HUES6 (cell line): ENCODE measurements around the gene ACAN.
A peak's percentile ranks its signal among the peaks of the same experiment; 100 is the strongest.

ENCODE experiments used
- H3K27ac ChIP-seq: 2 replicates; pipeline ENCODE4 v1.7.0; 2013; ENCODE audit warnings: low read depth, mild to moderate bottlenecking, low read length, inconsistent platforms
- H3K27me3 ChIP-seq: 2 replicates; pipeline ENCODE4 v1.6.1; 2013; ENCODE audit warnings: low read length; ENCODE audit not compliant: control insufficient read depth, insufficient read depth
- H3K36me3 ChIP-seq: 2 replicates; pipeline ENCODE4 v1.6.1; 2013; ENCODE audit warnings: low read length; ENCODE audit not compliant: control insufficient read depth, insufficient read depth
- H3K4me1 ChIP-seq: 2 replicates; pipeline ENCODE4 v1.6.1; 2013; ENCODE audit warnings: low read length; ENCODE audit not compliant: control insufficient read depth, insufficient read depth
- H3K4me3 ChIP-seq: 2 replicates; pipeline ENCODE4 v1.5.1; 2013; ENCODE audit warnings: low read depth, low read length
- H3K9ac ChIP-seq: one replicate; pipeline ENCODE4 v1.6.1; 2013; ENCODE audit warnings: mild to moderate bottlenecking, low read length
- H3K9me3 ChIP-seq: 2 replicates; pipeline ENCODE4 v1.6.1; 2013; ENCODE audit warnings: low read depth, low read length; ENCODE audit not compliant: control insufficient read depth, insufficient read depth

Gene ACAN

GRCh38 chr15:88802250-88802990 is 816 bp upstream of the ACAN start:
- peaks cover 88% of the 10 kb centered on the region for H3K27me3 ChIP-seq
- H3K27ac ChIP-seq: no peak overlapping the region
- H3K4me3 ChIP-seq: peak overlapping the region; percentile 83

GRCh38 chr15:88802991-88803240 is 320 bp upstream of the ACAN start:
- Histone ChIP-seq H3K27me3 (peaks cover 84% of the 10 kb centered on the region), H3K9me3 (no peaks in the 10 kb centered on the region), H3K36me3 (no peaks in the 10 kb centered on the region), H3K4me1 (peaks cover 11% of the 10 kb centered on the region), H3K27ac (no peak overlapping the region), H3K4me3 (peak overlapping the region; percentile 83), H3K9ac (peak overlapping the region; percentile 56)

More at GRCh38 chr15:88802250-88802990, 816 bp upstream of the ACAN start:
- Histone ChIP-seq H3K36me3 (no peaks in the 10 kb centered on the region), H3K4me1 (peaks cover 11% of the 10 kb centered on the region), H3K9ac (peak overlapping the region; percentile 56), H3K9me3 (no peaks in the 10 kb centered on the region)

DNA sequence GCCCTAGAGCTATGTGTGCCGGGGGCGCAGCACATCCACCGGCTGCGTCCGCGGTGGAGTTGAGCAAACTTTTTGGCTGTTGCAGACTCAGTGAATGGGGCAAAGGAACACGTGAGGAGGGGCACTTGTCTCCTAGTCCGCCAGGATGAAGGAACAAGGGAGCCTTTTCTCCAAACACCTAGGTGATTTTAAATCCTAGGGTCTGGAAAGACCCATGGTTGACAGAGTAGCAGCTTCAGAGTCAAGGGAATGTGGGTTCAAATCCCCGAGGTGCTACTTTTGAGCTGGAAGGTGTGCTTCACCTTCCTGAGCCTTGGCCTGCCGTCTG is 648 bp downstream of the ACAN start:
- no peaks in the 10 kb centered on the region for H3K36me3 ChIP-seq
- no peak overlapping the region for H3K27ac ChIP-seq
- peak overlapping the region; percentile 83 for H3K4me3 ChIP-seq
- peaks cover 11% of the 10 kb centered on the region for H3K4me1 ChIP-seq
- H3K9ac ChIP-seq: peak overlapping the region; percentile 44
- peaks cover 74% of the 10 kb centered on the region for H3K27me3 ChIP-seq
- no peaks in the 10 kb centered on the region for H3K9me3 ChIP-seq

DNA sequence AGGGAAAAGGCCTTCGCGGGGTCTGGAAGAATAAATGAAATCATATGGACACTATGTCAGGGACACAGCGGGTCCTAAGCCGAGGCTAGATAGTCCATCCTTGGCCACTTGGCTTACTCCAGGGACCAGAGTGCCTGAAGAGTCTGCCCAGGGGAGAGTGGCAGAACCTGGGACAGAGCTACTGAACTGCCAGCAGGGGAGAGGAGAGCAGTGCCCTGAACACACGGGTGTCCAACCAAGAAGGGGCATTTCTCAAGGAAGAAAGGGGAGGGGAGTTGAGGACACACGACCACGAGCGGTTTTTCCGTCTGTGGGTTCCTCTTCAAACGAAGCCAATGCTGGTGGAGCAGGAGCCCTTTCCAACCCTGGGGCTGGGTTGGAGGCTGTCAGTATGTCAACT is 1.0 kb downstream of the ACAN start:
- H3K4me1 ChIP-seq: peaks cover 11% of the 10 kb centered on the region
- no peak overlapping the region for H3K9ac ChIP-seq
- H3K4me3 ChIP-seq: peak overlapping the region; percentile 83
- no peaks in the 10 kb centered on the region for H3K9me3 ChIP-seq
- peaks cover 71% of the 10 kb centered on the region for H3K27me3 ChIP-seq
- no peak overlapping the region for H3K27ac ChIP-seq
- no peaks in the 10 kb centered on the region for H3K36me3 ChIP-seq

- Histone ChIP-seq H3K9me3 (no peaks in the 10 kb centered on the region), H3K4me3 (no peak overlapping the region), H3K27me3 (peaks cover 61% of the 10 kb centered on the region), H3K27ac (no peak overlapping the region), H3K4me1 (peaks cover 13% of the 10 kb centered on the region), H3K36me3 (no peaks in the 10 kb centered on the region), H3K9ac (no peak overlapping the region)
Measured at GRCh38 chr15:88805031-88805780, 2.0 kb downstream of the ACAN start.

DNA sequence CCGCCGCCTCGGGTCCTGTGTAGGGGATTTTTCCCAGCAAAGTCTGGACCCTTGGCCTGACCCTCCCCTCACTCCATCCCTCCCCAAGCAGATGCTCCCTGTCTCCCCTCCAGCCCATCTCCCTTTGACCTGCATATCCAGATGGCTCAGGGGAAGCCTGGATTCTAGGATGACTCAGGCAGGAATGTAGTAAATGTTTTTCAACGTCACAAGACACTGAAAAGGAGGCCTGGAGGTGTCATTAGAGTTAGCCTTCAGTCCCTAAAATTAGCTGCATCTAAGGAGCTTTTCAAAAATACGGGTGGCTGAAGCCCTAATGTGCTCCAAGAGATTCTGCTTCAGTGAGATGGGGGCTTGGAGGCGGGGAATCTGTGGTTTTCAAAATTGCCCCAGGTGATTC is 7.2 kb downstream of the ACAN start:
- Histone ChIP-seq H3K36me3 (no peaks in the 10 kb centered on the region), H3K9me3 (no peaks in the 10 kb centered on the region), H3K9ac (no peak overlapping the region), H3K4me1 (peaks cover 18% of the 10 kb centered on the region), H3K27ac (no peak overlapping the region), H3K4me3 (no peak overlapping the region), H3K27me3 (peaks cover 12% of the 10 kb centered on the region)

DNA sequence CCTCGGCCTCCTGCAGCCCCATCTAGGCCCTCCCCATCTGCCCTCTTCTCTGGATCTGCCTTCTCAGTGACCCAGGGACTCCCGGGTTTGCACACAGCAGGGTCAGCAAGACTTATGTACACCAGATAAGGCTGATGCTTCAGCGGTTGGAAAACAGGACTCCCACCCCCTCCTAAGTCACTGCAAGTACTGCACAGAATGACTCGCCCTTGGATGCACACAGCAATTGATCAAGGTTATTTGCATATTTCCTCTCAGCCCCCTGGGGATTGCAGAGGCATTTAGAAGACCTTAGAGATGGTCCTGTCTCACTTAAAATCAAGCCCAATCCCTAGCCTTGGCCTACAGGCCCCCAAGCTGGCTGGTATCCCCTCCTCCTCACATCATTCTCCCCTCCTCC is 8.9 kb downstream of the ACAN start:
- Histone ChIP-seq H3K27me3 (no peaks in the 10 kb centered on the region), H3K9ac (no peak overlapping the region), H3K4me3 (no peak overlapping the region), H3K4me1 (peaks cover 18% of the 10 kb centered on the region), H3K9me3 (no peaks in the 10 kb centered on the region), H3K27ac (no peak overlapping the region), H3K36me3 (no peaks in the 10 kb centered on the region)

- H3K36me3 ChIP-seq: no peaks in the 10 kb centered on the region
- H3K27me3 ChIP-seq: no peaks in the 10 kb centered on the region
- H3K4me3 ChIP-seq: no peak overlapping the region
- H3K4me1 ChIP-seq: peaks cover 18% of the 10 kb centered on the region
- no peak overlapping the region for H3K9ac ChIP-seq
- no peaks in the 10 kb centered on the region for H3K9me3 ChIP-seq
- no peak overlapping the region for H3K27ac ChIP-seq
Measured at GRCh38 chr15:88813960-88814359, 10.7 kb downstream of the ACAN start.

DNA sequence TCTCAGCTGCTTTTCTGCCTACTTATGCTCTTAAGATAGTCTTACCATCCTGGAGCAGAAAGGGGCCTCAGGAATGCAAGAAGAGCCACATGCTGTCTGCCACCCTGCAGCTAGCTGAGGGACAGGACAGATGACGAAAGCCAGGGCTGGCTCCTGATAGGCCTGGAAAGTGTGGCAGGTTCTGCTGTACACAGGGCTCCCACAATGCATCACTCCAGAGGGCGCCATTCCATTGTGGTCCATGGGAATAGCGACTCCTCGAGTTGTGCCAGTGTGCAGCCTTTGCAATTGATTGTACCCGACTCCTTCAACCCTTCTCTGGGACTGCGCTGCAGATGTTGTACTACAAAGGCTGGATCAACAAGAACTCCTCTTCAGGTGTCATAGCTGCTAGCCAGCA is 11.2 kb downstream of the ACAN start:
- no peaks in the 10 kb centered on the region for H3K27me3 ChIP-seq
- H3K4me1 ChIP-seq: peaks cover 18% of the 10 kb centered on the region
- no peaks in the 10 kb centered on the region for H3K36me3 ChIP-seq
- H3K9me3 ChIP-seq: no peaks in the 10 kb centered on the region
- no peak overlapping the region for H3K27ac ChIP-seq
- H3K9ac ChIP-seq: no peak overlapping the region
- no peak overlapping the region for H3K4me3 ChIP-seq

GRCh38 chr15:88818920-88819319 is 15.7 kb downstream of the ACAN start:
- no peaks in the 10 kb centered on the region for H3K9me3 ChIP-seq
- no peaks in the 10 kb centered on the region for H3K4me1 ChIP-seq
- no peaks in the 10 kb centered on the region for H3K36me3 ChIP-seq
- no peak overlapping the region for H3K4me3 ChIP-seq
- H3K9ac ChIP-seq: no peak overlapping the region
- H3K27me3 ChIP-seq: no peaks in the 10 kb centered on the region
- H3K27ac ChIP-seq: no peak overlapping the region

GRCh38 chr15:88821993-88822392 is 18.8 kb downstream of the ACAN start:
- Histone ChIP-seq H3K4me1 (peaks cover 5% of the 10 kb centered on the region; the same call in 1 of the 2 replicates), H3K9ac (no peak overlapping the region), H3K9me3 (no peaks in the 10 kb centered on the region), H3K27ac (no peak overlapping the region), H3K36me3 (no peaks in the 10 kb centered on the region), H3K27me3 (no peaks in the 10 kb centered on the region), H3K4me3 (no peak overlapping the region)
